ENCODE measurements around the gene NPHP4.

NPHP4 gene

DNA sequence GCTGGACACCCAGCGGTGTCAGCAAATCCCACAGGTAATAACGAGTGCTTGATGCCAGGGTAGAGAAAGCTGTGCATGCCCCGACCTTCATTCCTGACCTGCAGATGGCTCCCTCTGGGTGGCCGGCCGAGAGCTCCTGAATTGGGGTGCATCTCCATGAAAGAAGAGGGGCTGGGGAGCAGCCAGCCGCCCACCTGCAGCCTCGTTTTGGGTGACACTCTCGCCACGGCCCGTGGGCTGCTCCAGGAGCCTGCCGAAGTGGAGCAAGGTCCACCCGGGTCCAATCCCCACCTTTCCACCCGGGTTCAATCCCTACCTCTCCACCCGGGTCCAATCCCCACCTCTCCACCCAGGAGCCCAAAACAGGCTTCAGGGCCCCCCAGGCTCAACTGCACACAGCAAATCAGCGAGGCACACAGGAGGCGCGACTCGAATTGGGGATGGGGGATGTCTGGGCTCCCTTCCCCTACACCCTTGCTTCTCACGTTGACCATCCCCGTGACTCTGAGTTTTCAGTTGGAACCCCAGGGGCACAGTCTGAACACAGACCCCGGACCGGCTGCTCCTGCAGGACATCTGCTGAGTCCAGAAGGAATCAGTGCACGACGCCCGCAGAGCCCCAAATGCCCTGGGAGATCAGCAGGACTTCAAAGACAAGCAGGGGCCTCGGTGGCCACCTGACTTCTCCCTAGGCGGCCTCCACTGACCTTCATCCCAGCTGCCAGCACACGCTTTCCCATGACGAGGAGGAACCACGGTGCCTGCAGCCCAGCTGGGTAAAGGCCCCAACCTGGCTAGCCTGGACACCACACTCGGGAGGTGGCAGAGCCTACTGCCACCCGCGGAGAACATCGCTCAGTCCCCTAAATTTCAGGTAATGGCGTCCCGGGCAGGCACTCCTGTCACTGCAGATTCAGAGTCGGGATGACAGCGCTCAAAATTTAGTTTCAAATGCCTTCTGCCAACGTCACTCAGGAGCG, 159.0 kb downstream of the NPHP4 start:
- DNase-seq (ENCODE audit: low read depth, low spot score) = no peak

GRCh38 chr1:5831600-5832335, 160.5 kb downstream of the NPHP4 start:
- DNase-seq (ENCODE audit: low read depth, low spot score) = no peak

GRCh38 chr1:5830771-5831599, 161.2 kb downstream of the NPHP4 start:
- DNase-seq (ENCODE audit: low read depth, low spot score) = no peak

- DNase-seq (ENCODE audit: low read depth, low spot score) = no peak
Observed at GRCh38 chr1:5829414-5829813, 162.8 kb downstream of the NPHP4 start.

- DNase-seq (ENCODE audit: low read depth, low spot score) = no peak
Observed at GRCh38 chr1:5828308-5828935, 163.8 kb downstream of the NPHP4 start.

DNA sequence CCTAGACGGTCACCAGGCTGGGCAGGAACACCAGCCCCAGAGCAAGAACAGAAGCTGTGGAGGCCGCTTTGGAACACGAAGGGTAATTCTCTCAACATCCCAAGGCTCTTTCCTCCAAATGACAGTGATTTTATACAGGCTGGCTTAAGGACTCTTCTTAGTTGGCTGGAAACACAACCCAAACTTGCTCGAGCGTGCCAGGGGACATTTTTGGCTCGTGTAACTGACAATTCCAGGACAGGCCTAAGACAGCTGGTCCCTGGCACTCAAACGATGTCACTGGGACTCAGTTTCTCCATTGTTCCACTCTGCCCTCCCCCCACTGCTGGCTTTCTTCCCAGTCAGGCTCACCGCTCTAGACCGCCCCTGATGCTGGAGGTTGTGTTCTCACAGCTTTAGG, 164.7 kb downstream of the NPHP4 start:
- no peak for DNase-seq (ENCODE audit: low read depth, low spot score)

- no peak for DNase-seq (ENCODE audit: low read depth, low spot score)
Observed at GRCh38 chr1:5826601-5827000, 165.6 kb downstream of the NPHP4 start.

DNA sequence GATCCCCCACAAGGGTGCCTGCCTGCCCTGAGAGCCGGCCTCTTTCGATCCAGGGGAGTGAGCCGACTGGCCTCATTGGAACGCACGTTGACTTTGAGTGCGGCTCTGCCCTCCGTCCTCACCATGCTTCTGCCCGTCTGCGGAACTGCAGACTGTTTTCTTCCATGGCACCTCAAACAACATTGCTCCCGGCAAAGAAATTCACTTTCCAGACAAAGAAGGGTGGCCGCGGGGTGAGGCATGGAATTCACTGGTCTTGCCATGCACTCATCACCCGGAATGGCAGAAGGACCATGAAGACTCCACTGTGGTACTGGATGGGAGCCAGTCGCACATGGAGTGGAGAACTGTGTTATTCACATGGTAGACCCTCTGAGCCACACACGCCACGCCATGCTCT, 169.5 kb downstream of the NPHP4 start:
- no peak for DNase-seq (ENCODE audit: low read depth, low spot score)

DNA sequence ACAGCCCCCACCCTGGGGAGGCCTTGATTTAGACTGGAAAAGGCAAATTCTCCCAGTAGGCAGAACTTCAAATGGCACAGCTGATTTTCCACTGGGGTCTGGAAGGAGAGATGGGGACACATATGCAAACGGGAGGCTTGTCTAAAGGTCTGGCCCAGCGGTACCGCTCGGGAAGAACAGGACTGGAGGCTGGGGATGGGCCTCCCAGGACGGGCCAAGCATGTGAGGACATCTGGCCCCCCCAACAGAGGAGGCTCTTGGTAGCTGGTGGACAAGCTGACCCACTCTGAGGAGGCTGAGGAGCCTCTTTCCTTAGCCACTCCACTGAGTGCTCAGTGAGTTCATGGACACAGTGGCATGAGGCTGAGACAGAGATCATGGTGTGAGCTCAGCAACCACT, 170.0 kb downstream of the NPHP4 start:
- no peak for DNase-seq (ENCODE audit: low read depth, low spot score)

GRCh38 chr1:5821540-5822176, 170.6 kb downstream of the NPHP4 start:
- no peak for DNase-seq (ENCODE audit: low read depth, low spot score)

GRCh38 chr1:5820026-5820421, 172.2 kb downstream of the NPHP4 start:
- no peak for DNase-seq (ENCODE audit: low read depth, low spot score)

DNA sequence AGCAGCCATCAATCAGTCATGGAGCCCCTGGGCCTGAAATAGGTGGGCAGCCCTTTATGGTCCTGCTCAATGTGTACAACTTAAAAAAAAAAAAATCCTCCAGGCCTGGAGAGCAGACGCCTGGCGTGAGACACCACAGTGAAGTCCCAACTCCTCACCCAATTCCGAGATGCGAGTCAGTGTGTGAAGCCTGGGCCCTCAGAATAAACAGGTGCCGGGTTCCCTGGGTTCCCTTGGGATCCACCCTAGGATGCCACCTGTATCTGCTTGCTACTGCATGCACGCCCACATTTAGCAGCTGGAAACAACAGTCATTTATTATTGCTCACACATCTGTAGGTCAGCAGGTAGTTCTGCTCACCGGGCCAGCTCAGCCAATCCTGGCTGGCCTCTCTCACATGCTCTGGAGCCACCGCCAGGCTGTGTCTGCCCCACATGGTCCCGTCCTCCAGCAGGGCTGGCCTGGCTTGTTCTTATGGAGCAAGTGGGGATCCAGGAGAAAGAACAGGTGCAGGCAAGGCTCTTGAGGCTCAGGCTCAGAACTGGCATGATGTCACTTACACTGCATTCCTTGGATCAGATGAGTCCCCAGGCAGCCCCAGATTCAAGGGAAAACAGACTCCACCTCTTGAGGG, 172.7 kb downstream of the NPHP4 start:
- DNase-seq (ENCODE audit: low read depth, low spot score) = no peak

DNA sequence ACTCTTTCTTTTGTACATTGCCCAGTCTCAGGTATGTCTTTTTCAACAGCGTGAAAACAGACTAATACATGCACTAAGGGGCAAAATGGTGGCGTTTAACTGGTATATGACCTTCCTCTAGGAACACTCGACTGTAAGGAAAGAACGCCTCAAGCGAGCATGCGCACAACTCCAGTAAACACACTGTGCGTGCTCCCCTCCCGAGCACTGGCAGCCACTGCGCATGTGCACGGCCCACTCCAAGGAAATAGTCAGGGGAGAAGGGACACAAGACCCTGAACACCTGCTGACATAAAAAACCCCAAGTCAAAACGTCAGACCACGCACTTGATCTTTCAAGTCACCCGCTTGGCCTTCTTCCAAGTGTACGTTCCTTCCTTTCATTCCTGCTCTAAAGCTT, 173.5 kb downstream of the NPHP4 start:
- DNase-seq (ENCODE audit: low read depth, low spot score) = no peak

DNA sequence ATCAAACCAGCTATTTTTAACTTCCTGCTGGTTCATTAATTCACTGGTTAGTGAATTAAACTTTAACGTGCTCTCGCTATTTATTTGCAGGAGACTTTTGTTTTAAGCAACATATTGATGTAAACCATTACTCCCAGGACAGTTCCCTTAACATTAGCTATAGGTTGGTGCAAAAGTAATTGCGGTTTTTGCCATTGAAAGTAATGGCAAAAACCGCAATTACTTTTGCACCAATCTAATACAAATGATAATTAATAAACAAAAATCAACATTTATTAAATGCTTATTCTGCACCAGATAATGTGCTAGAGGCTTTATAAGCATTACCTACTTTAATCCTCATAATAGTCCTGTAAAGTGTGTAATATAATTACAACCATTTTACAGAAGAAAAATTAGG, 176.5 kb downstream of the NPHP4 start:
- DNase-seq (ENCODE audit: low read depth, low spot score) = no peak

DNA sequence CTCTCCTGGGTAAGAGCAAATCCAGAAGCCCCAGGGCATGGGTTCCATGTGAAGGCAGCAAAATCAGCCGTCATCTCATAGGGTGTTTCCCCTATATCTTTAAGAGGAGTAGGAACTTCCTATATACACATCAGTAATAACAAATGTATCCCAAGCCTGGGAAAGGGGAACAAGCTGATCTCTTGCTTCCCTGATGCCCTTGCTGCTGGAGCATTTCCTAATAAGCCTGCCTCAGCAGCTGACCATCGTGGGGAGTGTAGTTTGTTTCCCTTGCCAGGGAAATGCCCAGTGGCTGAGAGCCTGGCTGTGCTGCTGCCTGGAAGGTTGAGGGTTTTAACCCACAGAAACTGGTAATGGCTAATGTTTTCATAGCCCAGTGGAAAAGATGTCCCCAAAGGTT, 177.0 kb downstream of the NPHP4 start:
- DNase-seq (ENCODE audit: low read depth, low spot score) = no peak

DNA sequence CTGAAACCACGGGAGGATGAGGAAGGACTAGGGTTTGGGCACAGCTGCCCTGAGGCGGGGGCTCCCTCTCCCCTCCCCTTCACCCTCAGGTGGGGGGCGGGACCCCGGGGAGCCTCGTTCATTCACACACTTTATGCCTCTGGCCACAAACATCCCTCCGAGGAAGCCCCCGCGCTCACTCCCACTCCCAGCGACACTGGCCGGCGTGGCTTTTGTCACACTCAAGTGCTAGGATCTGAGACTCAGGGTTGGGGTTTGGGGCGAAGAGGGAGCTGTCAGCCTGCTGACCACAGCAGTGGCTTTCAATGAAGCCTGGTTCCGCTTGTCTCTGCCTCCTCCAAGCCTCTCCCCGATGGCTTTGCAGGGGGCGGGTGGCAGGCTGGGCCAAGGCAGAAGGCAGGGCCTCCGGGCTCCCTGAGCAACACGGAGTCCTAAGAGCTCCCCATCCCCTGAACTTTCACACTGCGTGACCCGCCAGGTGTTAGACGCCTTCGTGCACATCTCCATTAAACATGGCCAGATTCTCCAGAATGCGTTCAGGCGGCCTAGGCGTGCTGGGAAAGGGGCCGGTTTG, 178.1 kb downstream of the NPHP4 start:
- no peak for DNase-seq (ENCODE audit: low read depth, low spot score)

- no peak for DNase-seq (ENCODE audit: low read depth, low spot score)
Observed at GRCh38 chr1:5813480-5813879, 178.7 kb downstream of the NPHP4 start.
